Measurements from ENCODE around the gene IGSF11.

The IGSF11 gene

GRCh38 chr3:118946449-118946848 is 88.2 kb downstream of the IGSF11 start:
- DNase-seq: no peak

- no peak for DNase-seq
Observed at GRCh38 chr3:118945834-118946233, 88.8 kb downstream of the IGSF11 start.

GRCh38 chr3:118943597-118943996 is 91.0 kb downstream of the IGSF11 start:
- no peak for DNase-seq

- DNase-seq: no peak
Observed at GRCh38 chr3:118942671-118943070, 92.0 kb downstream of the IGSF11 start.

- DNase-seq: no peak
Observed at GRCh38 chr3:118942195-118942594, 92.5 kb downstream of the IGSF11 start.

GRCh38 chr3:118941236-118941635 is 93.4 kb downstream of the IGSF11 start:
- no peak for DNase-seq

- DNase-seq: no peak
Observed at GRCh38 chr3:118938183-118938961, 96.3 kb downstream of the IGSF11 start.

GRCh38 chr3:118936811-118937210 is 97.8 kb downstream of the IGSF11 start:
- no peak for DNase-seq

GRCh38 chr3:118932822-118933558 is 101.7 kb downstream of the IGSF11 start:
- DNase-seq: no peak

- DNase-seq: no peak
Observed at GRCh38 chr3:118931996-118932395, 102.7 kb downstream of the IGSF11 start.

GRCh38 chr3:118927449-118927848 is 107.2 kb downstream of the IGSF11 start:
- no peak for DNase-seq

- no peak for DNase-seq
Observed at GRCh38 chr3:118912188-118912587, 122.5 kb downstream of the IGSF11 start.

GRCh38 chr3:118910332-118910731 is 124.3 kb downstream of the IGSF11 start:
- DNase-seq: no peak

- DNase-seq: no peak
Observed at GRCh38 chr3:118909763-118910162, 124.9 kb downstream of the IGSF11 start.

GRCh38 chr3:118907909-118908308 is 126.7 kb downstream of the IGSF11 start:
- no peak for DNase-seq

GRCh38 chr3:118900737-118901525 is 133.7 kb downstream of the IGSF11 start:
- DNase-seq: no peak

GRCh38 chr3:118890206-118890605 is 144.4 kb downstream of the IGSF11 start:
- no peak for DNase-seq

- no peak for DNase-seq
Observed at GRCh38 chr3:118889691-118890090, 145.0 kb downstream of the IGSF11 start.

- DNase-seq: no peak
Observed at GRCh38 chr3:118886708-118887107, 147.9 kb downstream of the IGSF11 start.

- no peak for DNase-seq
Observed at GRCh38 chr3:118884748-118885206, 149.9 kb downstream of the IGSF11 start.

GRCh38 chr3:118882353-118882947 is 152.2 kb downstream of the IGSF11 start:
- DNase-seq: no peak

- DNase-seq: no peak
Observed at GRCh38 chr3:118868051-118868450, 166.6 kb downstream of the IGSF11 start.

GRCh38 chr3:118863731-118864322 is 170.8 kb downstream of the IGSF11 start:
- no peak for DNase-seq

All from NCI-H1436 treated with DMSO at 0.1 percent for 48 hours (cell line).